Sigmoid colon (tissue), 4 donors: ENCODE results near the gene KIF26B.
"Not testable (repeated sequence)": the region's sequence is repeated elsewhere in the genome, so short reads cannot be mapped to it uniquely, and the experiment has no call there.

Experiments used
- CTCF ChIP-seq, 4 experiments: fragments of 450-650 bp in 3 of 4; fragments of 200-600 bp in 1 of 4; IDR thresholded peaks; one replicate each; pipeline ENCODE4 v1.5.1; 2016 to 2019; ENCODE audit warnings: antibody characterized with exemption in 4 of 4, mild to moderate bottlenecking in 3 of 4, moderate library complexity in 2 of 4
- POLR2AphosphoS5 ChIP-seq, 4 donors: sonication (generic); formaldehyde crosslinking; IDR thresholded peaks; one replicate each; pipeline ENCODE4 v1.6.1; 2017; ENCODE audit warnings: antibody characterized with exemption in 4 of 4

- TF ChIP-seq CTCF, POLR2AphosphoS5 (IDR thresholded peaks at IDR 0.05): not testable (repeated sequence)
Measured at GRCh38 chr1:245740336-245740735, 585.6 kb downstream of the KIF26B start.
